ENCODE data around the gene RGS6.

The RGS6 gene

DNA sequence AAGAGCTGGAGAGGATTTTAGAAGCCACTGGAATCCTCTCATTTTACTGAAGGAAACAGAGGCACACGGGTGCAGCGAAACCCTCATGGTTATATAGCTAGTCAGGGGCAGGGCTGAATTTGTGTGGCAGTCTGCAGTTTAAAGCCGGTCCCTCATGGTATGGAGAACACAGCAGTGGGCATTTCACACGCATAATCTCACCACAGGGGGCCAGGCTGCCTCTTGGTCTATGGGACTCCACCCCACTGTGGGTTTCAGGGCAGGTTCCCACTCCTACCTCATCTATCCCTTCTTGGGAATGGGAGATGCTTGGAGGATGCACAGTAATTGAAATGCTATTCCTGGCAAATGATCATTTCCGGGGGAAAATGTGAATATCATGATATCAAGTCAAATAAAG lies 400.6 kb downstream of the RGS6 start:
- no peak for DNase-seq

- no peak for DNase-seq
Measured at GRCh38 chr14:72333357-72333756, 401.1 kb downstream of the RGS6 start.

DNA sequence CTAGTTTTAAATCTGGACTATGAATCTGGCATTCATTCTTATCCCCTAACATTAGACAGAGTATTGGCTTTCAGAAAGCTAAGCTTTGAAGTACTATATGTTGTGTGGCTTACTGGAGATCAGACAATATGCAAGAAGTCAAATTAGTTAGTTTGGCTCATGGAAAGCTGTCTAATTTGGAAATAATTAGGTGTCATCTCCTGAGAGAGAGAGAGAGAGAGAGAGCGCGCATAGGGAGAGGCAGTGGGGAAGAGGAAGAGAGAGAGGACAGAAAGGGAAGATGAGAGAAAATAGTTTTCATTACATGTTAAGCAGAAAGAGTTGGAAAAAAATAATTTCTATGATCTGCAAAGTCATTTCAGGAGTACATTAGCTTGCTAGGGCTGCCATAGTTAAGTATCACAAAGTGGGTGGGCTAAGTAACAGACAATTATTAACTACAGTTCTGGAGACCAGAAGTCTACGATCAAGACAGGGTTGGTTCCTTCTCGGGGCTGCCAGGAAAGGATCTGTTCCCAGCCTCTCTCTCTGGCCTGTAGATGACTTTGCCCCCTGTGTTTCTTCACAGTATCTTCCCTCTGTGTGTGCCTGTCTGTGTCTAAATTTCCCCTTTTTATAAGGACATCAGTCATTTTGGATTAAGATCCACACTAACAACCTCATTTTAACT lies 404.2 kb downstream of the RGS6 start:
- no peak for DNase-seq

DNA sequence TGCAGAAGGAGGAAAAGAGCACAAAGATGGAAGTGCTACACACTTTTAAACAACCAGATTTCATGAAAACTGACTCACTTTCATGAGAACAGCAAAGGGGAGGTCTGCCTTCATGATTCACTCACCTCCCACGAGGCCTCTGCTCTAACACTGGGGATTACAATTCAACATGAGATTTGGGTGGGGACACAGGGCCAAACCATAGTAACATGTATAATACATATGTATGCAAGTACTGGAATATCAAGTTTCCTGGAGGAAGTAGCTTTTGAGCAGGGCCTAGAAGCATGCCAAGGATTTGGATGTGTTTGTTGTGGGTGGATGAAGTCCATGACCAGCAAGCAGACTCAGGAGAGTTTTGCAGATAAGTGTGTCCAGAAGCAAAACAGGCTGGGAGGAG lies 409.0 kb downstream of the RGS6 start:
- DNase-seq, result no peak

DNA sequence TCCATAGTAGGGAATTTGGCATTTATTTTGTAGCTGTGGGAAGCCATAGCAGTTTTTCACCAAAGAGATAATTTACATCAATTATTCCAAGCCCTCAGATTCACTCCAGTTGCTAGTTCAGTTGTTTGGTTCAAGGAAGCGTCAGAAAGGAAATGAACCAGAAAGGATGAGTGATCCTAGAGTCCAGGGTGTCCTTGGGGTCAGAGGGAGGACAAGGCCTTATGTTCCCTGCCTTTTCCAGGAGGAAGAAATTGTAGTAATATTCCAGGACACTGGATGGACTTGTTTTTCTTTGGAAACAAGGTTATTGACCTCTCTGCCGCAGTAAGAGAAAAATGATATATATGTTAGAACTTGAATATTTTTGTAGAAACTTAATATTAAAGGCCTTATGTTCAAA lies 409.5 kb downstream of the RGS6 start:
- DNase-seq, result no peak

DNA sequence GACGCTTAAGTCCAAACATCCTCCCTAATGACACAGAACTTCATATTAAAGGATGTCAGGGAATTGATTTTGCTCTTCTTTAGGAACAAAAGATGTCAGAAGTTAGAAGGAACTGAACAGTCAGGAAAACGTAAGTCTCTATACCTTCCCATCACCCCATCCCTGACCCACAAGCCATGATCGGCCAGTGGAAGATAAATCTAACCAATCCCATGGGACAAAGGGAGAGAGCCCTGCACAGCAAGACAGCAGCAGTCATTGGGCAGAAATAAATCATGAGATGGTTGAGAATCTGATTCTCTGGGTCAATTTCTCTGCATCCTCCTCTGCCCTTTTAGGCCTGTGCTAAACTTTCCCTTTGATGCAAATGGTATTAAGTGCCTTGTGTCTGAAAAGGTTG lies 414.9 kb downstream of the RGS6 start:
- no peak for DNase-seq

- no peak for DNase-seq
Measured at GRCh38 chr14:72350215-72350614, 418.0 kb downstream of the RGS6 start.

DNA sequence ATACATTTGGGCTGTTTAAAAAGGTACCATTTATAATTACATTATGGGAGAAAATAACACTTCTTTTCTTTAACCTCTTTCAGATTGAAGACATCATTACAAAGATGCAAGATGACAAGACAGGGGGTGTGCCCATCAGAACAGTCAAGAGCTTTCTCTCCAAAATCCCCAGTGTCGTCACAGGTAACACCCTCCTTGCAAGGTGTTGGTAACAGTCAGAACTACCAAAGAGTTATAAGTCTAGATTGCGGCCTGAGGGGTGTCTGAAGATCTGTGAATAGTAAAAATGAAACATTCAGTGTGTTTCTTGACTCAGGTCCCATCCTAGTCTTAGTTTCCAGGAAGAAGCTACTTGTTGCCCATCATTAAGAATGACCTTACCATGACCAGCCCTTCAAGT lies 419.8 kb downstream of the RGS6 start:
- no peak for DNase-seq

DNA sequence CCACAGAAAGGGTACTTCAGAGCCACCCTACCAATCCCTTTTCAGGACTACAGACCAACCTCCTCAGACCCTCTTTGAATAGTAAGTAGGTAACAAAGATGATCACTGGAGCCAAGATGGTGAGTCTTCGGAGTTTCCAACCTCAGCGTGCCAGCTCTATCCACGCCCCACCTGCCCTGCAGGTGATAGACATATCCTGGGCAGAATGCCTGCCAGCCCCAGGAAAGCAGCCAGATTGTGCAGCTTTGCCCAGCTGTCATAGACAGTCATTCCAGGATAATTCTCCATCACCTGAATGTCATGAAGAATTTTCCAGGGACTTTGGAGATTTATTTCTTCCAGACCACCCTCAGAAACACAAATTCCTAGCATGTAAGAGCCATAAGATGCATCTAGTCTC lies 434.4 kb downstream of the RGS6 start:
- no peak for DNase-seq

DNA sequence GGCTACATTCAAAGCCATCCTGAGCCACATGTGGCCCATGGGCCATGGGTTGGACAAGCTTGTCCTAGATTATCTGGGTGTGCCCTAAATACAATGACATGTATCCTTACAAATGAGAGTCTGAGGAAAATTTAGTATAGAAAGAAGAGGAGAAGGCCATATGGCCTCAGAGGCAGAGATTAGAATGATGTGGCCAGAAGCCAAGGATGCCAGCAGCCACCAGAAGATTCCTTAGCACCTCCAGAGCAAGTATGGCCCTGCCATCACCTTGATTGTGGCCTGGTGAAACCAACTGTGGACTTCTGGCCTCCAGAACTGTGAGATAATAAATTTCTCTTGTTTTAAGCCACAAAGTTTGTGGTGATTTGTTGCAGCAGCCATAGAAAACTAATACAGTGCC lies 436.9 kb downstream of the RGS6 start:
- DNase-seq, result no peak

DNA sequence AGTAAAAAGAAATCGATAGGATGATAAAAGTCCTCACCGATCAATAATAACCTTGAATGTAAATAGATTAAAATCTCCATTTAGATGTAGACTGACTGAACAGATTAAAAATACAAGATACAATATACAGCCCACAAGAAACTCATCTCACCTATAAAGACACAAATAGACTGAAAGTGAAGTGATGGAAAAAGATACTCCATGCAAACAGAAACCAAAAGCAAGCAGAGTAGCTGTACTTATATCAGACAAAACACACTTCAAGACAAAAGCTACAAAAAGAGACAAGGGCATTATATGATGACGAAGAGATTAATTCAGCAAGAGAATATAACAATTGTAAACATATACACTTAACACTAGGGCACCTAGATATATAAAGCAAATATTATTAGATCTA lies 444.8 kb downstream of the RGS6 start:
- DNase-seq, result no peak

- DNase-seq, result no peak
Measured at GRCh38 chr14:72380456-72380855, 448.2 kb downstream of the RGS6 start.

GRCh38 chr14:72383865-72384264 lies 451.6 kb downstream of the RGS6 start:
- no peak for DNase-seq

DNA sequence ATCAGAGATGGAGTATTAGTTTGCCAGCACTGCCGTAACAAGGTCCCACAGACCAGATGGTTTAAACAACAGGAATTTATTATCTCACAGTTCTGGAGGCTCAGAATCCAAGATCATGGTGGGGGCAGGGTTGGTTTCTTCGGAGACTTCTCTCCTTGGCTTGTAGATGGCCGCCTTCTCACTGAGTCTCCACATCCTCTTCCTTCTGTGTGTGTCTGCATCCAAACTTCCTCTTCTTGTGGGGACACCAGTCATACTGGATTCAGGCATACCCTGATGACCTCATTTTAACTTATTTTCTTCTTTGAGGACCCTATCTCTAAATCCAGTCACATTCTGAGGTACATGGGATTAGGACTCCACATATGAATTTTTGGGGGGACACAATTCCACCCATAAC lies 455.5 kb downstream of the RGS6 start:
- no peak for DNase-seq

DNA sequence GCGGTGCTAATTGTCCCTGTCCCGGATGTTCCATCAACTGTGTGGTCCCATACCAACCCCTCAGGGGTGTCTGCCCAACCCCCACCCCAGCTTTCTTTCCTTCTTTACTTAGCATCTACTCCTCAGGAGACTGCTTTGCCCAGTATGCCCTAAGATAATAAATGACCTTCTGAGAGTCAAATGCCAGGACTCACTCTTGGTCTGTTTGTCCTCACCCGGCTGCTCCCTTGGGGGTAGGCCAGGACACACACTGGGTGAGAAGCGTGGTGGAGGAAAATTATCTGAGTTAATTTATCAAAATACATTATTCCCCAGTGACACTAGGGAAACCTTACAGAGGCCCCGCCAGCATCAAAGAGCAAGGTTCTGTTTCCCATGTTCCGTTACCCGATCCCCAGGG lies 457.0 kb downstream of the RGS6 start:
- DNase-seq, result no peak

DNA sequence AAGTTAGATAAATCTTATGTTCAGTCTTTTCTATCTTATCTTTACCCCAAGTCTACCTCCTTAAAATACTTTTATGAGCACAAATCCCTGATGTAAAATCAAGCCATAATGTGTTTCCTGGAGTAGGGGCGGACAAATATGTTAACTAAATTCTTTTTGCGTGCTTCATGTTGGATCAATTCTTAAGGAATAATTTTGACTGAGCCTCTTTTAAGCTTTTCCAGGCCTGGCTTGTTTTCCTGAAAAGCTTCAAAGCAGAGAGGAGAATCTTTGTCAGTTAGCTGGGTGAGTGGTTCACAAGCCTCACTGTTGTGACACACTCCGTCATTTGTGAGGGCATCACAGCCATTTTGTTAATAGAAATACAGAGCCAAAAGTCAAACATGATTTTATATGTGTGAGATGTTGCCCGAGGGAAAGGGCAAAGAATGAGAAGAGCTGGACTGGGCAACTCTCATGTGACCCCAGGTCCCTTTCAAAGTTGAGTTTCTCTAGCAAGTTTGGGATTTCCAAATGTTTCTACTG lies 468.9 kb downstream of the RGS6 start:
- no peak for DNase-seq

DNA sequence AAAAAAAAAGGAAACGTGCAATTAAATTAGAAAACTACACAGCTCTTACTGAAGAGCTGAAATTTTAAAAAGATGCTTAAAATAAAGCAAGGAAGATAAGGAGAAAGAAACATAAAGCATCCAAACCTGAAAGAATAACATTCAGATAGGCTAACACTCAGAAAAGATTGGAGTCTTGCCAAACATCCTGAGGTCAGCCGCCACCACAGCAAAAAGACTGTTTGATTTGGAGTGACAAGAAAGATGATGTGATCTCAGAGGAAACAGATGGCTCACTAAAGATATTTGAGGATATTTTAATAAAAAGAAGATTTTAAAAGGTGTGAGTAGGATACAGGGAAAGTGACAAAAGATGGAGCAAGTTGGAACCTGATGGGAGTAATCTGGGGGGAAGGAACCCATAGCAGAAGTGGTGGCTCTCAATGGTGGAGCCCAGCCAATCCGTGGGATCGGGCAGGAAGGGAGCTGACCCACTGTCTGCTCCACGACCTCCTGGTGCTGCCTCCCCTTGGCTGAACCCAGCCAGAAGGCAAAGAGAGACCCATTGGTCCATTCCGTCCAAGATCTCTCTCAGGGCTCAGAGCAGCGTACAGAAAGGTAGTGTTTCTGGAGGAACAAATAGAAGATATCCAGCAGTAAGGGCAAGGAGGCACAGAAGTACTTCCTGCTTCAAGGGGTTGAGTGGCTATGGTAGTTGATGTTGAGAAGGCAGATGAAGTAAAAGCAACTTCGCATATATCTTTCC lies 469.6 kb downstream of the RGS6 start:
- no peak for DNase-seq

DNA sequence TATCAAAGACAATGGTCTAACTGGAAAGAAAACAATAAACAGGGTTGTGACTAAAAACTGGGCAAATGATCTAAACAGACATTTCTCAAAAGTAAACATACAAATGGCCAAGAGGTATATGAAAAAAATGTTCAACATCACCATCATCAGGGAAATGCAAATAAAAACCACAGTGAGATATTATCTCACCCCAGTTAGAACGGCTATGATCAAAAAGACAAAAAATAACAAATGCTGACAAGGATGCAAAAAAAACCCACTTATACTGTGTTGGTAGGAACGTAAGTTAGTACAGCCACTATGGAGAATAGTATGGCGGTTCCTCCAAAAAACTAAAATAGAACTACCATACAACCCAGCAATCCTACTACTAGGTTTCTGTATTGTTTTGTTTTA lies 470.1 kb downstream of the RGS6 start:
- no peak for DNase-seq

DNA sequence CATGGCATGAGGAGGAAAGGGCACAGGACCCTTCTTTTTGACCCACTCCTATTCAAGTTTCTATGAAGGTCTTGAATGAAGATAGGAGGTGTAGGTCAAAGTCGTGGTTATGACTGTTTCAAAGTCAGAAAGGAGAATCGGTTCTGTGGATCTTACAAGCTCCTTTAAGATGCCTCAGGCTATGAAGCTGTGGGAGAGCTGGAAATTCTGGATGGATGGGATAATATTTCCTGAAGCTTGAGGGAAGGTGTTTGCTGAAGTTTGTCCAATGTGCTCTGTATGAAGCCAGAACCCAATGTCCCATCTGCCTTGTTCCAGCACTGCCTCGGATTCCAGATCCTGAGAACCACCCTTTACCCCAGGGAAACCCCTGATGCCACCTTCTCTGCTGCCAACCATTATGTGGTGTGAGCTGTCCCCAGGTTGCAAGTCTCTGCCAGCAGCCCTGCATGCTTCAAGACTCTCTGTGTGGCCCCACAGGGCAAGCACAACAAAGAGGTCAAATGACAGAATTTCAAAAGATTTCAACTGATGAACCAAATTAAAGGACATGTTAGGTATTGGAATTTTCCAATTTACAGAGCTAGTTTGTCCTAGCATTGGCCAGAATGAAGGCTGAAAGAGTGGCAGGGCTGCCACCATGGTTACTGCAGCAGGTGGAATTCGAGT lies 472.0 kb downstream of the RGS6 start:
- no peak for DNase-seq

GRCh38 chr14:72404998-72405397 lies 472.8 kb downstream of the RGS6 start:
- DNase-seq, result no peak

- DNase-seq, result no peak
Measured at GRCh38 chr14:72408020-72408419, 475.8 kb downstream of the RGS6 start.

GRCh38 chr14:72409047-72409446 lies 476.8 kb downstream of the RGS6 start:
- DNase-seq, result no peak

- DNase-seq, result no peak
Measured at GRCh38 chr14:72416081-72416849, 484.0 kb downstream of the RGS6 start.
